Hepatic stellate cell (primary cell): ENCODE data around the gene KHDRBS2.

Experiments
- DNase-seq: peaks from one replicate; pipeline ENCODE4 v3.0.0; 2011; ENCODE audit warnings: low spot score

Gene KHDRBS2

DNA sequence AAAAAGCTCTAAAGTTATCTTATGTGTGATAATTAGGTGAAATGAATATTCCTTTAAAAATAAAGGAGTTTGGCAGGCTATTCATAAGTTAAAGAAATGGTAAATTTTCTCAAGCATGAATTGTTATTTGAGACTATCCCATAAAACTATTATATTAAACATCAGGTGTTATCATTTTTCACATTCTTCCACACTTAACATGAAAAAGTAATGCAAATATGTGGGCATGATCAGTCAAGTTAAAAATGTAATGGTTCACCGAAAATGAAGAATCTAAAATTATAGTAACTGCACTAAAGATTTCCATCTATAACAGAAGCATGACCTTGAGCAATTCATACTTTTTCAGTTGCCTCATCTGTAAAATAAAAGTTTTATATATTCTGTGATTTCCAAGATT, 110.8 kb downstream of the KHDRBS2 start:
- DNase-seq: no peak

DNA sequence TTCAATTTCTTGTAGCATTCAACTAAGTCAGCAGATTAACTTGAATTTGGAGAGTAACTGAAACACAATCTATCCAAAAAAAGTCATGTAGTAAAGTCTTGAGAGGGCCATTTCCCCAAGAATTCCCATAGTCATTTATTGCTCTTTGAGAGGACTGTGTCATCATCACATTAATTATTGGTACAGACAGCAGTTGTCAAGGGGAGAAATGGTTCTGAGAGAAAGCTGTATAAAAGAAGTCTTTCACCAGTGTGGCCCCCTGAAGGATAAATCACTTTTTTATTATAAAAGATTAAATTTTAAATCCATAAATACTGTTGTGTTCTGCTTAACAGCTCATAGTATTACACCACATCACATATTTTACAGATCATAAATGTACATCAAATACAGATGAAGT, 111.5 kb downstream of the KHDRBS2 start:
- DNase-seq: no peak

DNA sequence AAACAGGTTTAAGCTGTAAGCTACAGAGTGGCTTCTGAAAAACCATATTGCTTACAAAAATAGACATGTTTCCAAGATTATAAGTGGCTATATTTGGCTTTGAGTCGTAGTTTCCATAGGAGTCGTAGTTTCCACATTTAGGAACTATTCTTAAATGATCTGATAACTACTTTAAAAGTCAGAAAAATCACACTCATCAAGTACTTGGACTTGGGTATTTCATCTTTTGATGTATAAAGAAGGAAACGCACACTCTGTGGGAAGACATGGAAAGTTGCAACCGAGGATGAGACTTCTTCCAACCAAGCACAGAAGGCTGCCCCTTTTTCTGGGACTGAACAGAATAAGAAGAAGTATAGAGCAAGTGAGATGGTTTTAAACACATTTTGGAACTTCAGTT, 118.3 kb downstream of the KHDRBS2 start:
- no peak for DNase-seq

DNA sequence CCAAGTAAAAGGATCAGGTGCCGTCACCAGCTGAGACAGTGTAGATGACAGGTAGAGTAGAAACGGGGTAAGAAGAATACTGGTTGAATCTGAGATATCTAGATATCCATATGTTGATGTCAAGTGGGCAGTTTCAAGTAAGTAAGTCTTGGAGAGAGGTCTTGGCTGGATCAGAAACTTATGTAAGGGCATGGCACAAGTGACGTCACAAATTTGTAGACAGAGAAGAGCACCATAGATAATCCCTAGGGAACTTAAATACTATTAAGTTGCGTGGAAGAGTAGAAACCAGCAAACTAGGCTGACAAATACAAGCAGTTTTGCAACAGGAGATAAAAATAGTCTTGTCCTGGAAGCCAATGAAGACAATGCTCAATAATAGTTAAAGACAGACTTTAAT, 123.2 kb downstream of the KHDRBS2 start:
- no peak for DNase-seq

DNA sequence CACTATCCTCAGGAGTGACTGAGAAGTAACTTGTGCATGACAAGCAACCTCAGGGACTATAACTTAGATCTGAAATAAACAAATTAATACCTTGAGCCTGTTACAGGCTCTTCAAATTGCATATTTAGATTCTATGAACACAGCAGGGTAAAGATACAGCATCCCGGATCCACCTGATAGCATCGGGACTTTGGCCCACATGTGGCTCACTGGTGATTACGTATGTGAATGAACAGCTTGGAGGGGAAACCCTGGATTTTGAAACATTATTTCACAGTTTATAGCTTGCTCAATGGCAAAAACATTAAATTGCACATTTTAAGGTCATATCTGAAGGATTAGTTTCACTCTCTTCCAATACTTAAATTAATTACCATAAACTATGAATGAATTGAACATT, 133.2 kb downstream of the KHDRBS2 start:
- no peak for DNase-seq

DNA sequence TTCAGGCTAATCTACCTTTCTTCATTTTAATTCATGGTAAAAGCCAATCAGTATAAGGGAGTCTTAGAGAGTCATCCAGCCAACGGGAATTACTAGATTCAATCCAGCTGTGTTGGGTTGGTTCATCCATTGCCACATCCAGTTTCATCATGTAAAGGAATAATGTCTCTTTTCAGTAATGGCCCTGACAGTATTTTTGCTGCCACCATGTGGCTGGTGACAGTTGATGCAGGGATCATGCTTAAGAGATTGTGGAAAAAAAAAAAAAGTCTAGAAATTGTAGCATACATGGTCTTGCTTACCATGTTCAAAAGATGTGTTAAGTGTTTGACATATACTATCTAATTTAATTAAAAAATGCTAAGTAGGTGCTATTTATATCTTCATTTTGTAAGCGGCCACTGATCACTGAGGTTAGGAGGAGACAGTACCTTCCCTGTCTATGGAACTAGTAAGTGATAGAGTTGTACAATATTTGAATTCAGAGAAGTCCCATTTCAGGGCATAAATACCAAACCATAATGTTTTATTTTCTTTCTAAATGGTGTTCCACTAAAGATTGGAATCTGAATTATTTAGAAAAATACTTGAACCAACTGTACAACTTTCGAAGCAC, 135.9 kb downstream of the KHDRBS2 start:
- peak; percentile 2 for DNase-seq

DNA sequence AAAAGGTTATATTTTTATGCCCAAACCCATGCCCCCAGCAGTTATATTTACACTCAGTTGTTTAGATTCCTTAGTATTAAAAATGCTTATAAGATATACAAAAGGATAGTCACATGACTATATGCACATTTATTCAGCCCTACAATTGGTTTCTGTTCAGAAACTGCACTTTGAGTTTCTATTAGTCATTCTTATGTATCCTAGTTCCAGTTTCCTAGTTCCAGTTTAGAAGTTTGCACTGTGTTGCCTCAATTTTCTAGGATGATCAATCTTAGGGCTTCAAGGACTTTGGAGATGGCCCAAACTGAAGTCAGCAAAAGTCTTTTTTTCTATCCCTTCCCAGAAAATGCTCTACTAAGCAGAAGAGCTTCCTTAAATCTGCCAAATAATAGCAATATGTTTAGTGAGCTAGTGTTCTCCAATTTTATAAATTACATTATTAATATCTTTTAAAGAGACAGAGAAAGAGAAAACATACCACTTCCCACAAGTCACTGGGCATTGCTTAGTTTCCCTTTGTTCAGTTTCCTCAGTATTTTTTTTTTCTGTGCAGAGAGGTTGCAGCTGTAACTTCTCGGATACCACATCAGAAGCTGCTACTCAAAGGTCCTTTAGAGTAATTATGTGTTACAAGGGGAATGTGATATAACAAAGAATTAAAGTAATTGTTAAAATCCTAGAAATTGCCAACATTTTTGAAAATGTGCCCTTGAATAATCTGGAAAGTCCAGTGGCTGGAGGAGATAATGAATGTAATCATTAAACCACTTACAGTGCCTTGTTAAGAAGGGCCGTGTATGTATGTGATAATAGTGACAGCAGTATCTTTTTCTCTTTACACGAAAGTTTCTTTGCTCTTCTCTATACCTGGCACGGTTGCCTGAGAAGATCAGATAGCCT, 138.8 kb downstream of the KHDRBS2 start:
- no peak for DNase-seq

DNA sequence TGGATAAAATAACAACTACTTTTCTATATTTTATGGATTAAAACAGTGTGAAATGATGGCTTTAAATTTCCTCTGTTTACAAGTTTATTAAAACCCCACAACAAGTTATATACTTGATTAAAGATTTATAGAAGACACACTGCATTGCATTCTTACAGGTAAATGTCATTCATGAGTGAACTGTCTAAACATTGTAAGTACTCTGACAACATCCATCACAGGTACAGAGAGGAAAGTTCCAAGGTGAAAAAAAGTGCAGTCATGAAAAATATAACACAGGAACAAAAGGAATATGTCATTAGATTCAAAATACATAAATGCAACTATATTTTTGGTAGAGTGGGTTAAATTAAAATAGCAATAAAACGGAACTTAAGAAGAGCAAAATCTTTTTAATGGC, 156.9 kb downstream of the KHDRBS2 start:
- no peak for DNase-seq

DNA sequence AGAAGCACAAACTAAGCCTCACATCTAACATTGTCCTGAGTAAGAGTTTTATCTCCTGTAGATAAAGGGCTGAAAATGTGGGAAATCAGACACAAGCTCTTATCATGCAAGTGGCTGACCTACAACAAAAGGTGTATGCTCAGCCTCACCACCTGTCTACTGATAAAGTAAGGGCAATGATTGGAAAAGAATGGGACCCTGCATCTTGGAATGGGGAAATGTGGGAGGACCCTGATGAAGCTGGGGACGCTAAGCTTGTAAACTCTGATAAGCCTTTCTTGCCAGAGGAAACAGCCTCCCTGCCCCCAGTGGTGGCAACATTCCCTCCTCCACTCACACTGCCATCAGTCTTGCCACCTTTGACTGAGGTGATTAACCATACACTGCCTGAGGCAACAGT, 166.6 kb downstream of the KHDRBS2 start:
- no peak for DNase-seq

DNA sequence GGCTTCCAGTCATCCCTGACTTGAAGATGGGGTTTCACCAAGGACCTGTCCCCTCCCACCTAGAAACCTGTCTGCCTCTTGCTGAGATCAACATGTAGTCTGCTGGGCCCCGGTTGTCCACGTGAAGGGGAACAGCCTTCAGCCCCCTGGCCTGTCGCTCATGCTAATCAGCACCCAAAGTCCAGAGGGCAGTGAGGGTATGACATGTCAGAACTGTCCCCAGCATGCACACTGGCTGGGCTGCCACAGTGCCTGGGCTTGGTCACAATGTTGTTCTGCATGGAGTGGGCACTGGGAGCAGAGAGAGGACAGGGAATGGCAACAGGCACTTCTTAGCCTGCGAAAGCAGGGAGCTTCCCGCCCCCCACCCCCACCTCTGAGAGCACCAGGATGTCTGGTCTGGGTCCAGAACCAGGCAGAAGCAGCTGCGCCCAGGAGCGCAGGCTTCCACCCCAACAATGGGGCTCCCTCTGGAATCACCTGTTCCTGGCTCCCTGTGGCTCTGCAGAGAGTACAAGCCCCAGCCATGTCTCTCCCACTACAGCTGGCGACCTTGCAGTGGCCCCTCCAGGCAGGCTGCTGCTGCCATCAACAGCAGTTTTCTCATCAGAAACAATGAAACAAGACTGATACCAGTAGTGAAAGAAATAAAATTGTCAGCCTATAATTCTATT, 182.7 kb downstream of the KHDRBS2 start:
- DNase-seq: no peak

DNA sequence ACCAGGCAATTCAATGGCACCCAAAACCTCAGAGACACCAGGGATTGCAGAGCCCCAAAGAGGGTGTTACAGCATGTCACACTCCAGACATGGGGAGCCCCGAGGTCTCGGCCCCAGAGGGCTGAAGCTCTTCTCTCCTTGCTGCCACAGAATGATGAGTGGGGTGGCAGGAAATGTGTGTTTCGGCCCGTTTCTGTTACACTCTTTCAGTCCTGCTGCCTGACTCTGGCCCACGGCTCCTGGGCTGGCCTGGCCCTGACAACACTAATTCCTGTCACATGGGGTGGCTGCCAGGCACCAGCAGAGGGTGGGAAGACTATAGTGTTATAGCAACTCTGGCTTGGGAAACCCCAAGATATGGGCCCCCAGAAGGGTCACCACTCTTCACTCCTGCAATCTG, 183.6 kb downstream of the KHDRBS2 start:
- DNase-seq: no peak

DNA sequence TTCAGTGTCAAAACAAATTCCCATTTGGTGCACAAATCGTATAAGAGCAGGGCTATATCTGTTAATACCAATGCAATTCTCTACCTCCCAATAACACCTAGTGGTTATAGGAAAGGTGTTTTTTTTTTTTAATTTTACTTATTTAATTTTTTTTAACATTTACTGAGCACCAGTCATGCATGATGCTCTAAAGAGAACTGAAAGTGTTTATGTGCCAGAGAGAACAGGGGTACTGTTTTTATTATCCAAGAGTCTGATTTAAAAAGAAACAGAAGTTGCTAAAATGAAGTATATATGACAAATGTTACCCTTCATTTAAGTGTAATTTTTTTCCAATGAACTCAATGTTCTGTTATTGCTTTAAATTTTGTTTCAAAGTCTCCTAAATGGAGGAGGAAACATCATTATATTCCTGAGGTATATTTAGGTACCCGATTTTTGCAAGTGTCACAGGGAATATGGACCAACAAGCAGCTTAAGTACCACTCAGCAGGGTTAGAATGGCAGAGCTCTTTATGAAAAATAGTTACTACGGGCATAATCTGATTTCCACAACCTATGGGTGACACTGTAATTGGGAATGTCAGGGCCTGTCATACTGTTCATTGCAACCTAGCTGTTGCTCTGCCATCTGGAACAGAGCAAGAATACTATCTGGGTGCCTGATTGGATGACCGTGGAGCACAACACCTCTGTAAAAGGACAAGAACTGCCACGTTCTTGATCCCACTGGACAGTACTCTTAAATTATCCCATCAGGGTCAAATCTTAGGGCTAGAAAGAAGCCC, 195.4 kb downstream of the KHDRBS2 start:
- no peak for DNase-seq

DNA sequence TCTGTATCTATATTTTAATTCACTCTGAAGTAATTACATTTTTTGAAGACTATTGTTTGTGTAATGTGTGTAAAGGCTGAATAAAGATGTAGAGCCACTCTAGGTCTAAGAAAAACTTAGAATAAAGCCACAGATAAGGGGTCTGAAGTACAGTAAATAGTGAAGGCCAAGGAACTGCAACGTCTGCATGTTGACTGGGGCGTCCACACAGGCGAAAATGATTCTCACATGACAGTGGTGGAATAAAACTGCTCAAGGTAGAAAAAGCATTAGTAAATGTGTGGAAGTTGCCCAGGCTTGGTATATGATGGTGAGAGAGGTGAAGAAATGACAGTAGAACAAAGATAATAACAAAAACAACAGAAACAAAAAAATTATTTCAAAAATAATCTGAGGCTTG, 196.2 kb downstream of the KHDRBS2 start:
- DNase-seq: no peak

DNA sequence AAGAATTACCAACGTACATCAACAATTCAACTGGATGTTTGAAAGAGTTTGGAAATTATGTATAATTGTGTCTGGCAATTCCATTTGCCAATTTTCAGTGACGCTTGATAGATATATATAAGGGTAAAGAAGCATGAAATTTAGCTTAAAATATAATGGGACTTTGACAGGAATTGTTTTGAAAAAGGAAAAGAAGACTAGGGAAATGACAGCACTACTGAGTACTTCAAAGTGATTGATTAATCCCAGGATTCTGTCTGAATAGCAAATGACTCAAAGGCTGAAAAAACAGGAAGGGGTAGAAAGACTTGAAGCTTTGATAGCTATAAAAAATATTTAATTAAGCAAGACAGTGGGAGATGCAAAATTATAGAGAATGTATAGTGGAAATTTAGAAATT, 200.0 kb downstream of the KHDRBS2 start:
- no peak for DNase-seq

DNA sequence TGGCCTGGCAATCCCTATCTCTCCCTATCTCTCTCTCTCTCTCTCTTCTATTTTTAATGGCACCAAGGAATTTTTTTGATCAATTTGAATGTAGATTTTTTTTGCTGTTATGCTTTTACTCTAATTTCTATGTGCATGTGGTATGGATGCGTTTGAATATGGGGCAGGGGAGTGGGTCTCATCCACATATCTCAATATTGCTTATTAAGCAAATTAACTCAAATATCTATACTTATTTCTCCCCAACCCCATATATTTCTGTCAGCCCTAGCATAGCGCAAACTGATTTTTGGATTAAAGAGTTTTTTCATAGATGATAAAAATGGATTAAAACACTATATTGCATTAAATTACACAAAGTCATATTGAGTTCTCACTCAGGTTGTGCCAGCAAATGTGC, 210.2 kb downstream of the KHDRBS2 start:
- no peak for DNase-seq

DNA sequence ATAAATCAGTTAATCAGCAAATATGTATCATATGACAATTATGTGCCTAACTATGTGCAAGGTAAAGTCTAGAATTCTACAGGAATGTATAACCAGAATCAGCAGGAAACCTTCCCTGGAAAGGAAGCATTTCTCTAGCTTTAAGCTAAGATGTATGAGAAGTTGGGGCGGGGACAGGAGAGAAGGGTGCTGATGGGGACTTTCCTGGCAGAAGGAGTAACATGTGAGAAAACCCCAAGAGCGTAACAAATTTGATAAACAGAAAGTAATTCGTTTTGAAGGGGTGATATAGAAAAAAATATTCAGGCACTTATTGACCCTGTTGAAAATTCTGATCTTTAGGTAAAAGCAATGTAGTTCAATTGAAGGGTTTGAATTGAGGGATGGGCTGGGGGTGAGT, 226.1 kb downstream of the KHDRBS2 start:
- DNase-seq: no peak

DNA sequence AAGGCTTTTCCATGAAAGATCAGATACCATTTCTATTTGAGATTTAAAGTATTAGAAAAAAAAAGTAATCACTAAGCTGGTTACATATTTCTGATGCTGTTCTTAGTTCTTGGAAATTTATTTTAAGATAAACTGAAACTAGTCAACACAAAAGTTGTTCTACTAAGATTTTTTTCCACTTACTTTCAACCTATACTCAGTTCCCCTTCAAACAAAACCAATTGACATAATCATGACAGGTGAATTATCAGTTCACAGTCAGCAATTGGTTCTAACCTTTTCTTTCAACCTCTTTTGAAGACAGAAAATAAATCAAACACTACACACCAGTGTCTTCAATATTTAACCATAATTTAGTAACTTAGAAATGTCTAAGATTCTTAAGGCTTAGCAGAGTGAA, 228.7 kb downstream of the KHDRBS2 start:
- no peak for DNase-seq

DNA sequence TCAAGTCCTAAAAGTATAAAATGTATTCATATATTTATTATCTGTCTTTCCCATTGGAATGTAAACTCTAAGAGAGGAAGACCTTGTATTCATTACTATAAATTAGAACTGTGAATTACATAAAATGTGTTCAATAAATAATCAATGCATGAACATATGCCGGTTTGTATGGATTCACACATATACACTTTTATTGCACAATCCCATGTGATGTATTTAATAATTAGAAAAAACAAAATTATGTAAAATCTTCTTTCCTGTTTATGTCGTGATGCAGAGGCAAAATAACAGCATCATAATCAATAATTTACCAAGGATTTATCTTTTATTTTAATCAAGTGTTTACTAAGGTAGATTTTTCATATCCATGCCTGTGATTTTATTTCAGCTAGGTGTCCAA, 240.5 kb downstream of the KHDRBS2 start:
- no peak for DNase-seq

DNA sequence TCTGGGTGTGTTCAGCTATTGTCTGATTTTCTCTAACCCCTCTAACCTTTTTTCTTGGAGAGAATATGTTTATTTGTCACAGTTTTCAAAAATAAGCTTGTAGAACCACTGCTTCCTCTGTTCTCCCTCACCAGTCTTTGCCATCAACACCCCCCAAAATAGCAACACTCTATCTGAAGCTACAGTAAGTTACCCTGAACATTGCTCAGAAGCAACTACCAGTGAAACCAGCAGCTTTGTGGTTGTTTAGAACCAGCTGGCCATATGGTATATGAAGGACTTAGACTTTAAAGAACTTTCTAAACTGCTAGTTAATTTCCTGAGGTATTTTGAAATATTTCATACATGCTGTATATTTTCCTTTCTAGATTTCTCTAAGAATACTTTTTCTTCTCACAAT, 242.9 kb downstream of the KHDRBS2 start:
- DNase-seq: no peak

DNA sequence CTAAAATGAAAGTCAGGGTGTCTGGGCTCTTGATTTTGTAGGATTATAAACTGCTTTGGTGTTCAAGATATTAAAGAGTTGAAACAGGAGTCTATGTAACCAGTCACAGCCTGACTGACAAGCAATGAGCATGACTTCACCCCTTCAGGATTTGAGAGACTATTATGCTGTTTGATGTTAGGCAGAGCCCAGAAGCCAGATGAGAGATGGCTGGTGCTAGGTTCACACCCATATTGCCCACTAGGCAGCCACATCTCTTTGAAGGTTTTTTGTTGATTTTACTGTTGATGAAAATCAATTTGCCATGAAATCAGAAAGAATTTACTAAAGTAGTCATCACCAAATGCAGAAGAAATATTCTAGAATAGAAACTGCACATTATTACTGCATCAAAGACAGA, 243.6 kb downstream of the KHDRBS2 start:
- DNase-seq: no peak

DNA sequence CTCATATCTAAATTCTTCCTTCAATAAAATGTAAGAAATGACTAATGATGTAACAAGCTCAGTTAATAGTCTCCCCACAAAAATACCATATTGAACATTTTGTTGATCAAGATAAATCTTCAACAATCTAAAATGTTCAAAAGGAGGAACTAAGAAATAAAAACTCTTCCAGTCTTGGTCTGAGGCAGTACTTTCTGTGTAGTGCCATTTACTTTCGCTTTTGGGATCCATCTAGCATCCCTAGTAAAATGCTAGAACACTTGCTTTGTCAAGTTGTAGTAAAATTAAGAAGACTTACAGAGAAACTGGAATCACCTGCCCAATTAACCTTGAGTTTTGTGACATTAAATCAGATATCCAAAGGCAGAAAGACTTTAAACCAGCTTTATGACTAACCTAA, 246.4 kb downstream of the KHDRBS2 start:
- no peak for DNase-seq

DNA sequence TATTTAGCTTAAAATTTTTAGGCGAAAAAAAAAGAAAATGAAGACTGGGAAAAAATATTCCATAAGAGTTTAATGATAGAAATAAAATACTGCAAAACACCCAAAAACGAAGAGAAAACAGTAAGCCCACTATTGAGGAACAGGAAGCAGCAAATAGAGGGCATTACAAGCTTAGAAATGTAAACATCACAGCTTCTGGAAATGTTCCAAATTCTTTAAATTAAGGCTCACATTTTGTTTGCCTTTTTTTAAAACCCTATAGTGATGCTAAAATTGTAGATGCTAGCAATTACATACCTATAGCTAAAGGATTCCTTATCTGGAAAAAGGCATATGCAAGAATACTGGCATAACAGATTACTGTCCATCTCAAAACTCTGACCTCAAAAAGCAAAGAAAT, 248.6 kb downstream of the KHDRBS2 start:
- no peak for DNase-seq

DNA sequence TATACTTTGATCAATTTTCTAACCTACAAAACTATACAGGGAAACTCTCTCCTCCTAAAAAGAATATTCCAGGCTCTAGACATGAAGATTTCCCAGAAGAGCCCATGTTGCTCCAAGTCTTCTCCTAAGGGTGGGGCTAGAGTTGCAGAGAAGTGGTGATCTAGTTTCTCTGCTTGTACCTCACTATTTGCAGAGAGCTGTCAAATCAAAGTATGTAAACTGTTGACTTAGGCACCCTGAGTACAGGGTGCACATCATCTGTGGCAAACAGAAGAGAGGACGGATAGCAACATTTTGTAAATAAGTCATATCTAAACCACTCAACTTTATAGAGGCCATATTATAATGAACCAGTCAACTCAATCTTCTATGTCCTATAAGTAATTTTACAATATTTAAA, 250.1 kb downstream of the KHDRBS2 start:
- no peak for DNase-seq
